ENCODE results near the gene MS4A5.

DNA sequence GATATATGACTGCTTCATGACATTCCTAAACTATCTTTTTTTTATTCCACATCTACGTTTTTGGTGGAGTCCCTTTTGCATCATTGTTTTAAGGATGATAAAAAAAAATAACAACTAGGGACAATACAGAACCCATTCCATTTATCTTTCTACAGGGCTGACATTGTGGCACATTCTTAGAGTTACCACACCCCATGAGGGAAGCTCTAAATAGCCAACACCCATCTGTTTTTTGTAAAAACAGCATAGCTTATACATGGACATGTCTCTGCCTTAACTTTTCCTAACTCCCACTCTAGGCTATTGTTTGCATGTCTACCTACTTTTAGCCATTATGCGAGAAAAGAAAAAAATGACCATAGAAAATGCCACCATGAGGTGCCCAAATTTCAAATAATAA, 39.5 kb downstream of the MS4A5 start:
- TF ChIP-seq, protein P1, sequence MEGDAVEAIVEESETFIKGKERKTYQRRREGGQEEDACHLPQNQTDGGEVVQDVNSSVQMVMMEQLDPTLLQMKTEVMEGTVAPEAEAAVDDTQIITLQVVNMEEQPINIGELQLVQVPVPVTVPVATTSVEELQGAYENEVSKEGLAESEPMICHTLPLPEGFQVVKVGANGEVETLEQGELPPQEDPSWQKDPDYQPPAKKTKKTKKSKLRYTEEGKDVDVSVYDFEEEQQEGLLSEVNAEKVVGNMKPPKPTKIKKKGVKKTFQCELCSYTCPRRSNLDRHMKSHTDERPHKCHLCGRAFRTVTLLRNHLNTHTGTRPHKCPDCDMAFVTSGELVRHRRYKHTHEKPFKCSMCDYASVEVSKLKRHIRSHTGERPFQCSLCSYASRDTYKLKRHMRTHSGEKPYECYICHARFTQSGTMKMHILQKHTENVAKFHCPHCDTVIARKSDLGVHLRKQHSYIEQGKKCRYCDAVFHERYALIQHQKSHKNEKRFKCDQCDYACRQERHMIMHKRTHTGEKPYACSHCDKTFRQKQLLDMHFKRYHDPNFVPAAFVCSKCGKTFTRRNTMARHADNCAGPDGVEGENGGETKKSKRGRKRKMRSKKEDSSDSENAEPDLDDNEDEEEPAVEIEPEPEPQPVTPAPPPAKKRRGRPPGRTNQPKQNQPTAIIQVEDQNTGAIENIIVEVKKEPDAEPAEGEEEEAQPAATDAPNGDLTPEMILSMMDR (conservative IDR thresholded peaks at IDR 0.05): no peak
- TF ChIP-seq EZH2 (IDR thresholded peaks at IDR 0.05; ENCODE audit: low read depth): no peak
